Calu3 (cell line): Measurements from ENCODE around the gene KCTD18. TPM values are rescaled to one million over a fixed set of nuclear protein-coding genes. Genes with fewer than 3 reads are reported as not detected.

Source experiments
- BruUV-seq: library from RNA; stranded (reverse); fragments of 400-500 nt; replicated peaks from 2 replicates; lab custom pipeline; 2021; lab: Mats Ljungman, UMichigan
- CTCF ChIA-PET: fragments of 300-600 bp; sonication (Branson Sonifier 250); formaldehyde crosslinking; loops from one replicate; lab custom pipeline; 2022; ENCODE audit warnings: antibody characterized with exemption; lab: Charles Lee
- DNase-seq: peaks from one replicate; pipeline ENCODE4 v3.0.0; 2022
- H3K27ac Mint-ChIP-seq: one replicate; pipeline ENCODE4 v1.8.0; 2022; ENCODE audit warnings: mixed read lengths; ENCODE audit not compliant: unreplicated experiment
- H3K27me3 Mint-ChIP-seq: one replicate; pipeline ENCODE4 v1.8.0; 2022; ENCODE audit warnings: mixed read lengths; ENCODE audit not compliant: unreplicated experiment
- H3K36me3 Mint-ChIP-seq: one replicate; pipeline ENCODE4 v1.8.0; 2022; ENCODE audit warnings: mild to moderate bottlenecking, moderate library complexity, mixed read lengths; ENCODE audit not compliant: insufficient read depth, unreplicated experiment
- H3K4me1 Mint-ChIP-seq: one replicate; pipeline ENCODE4 v1.8.0; 2022; ENCODE audit warnings: mild to moderate bottlenecking, low read depth, mixed read lengths; ENCODE audit not compliant: unreplicated experiment
- H3K4me3 Mint-ChIP-seq: one replicate; pipeline ENCODE4 v1.8.0; 2022; ENCODE audit warnings: mild to moderate bottlenecking, low read depth, moderate library complexity, mixed read lengths; ENCODE audit not compliant: unreplicated experiment
- H3K9me3 Mint-ChIP-seq: one replicate; pipeline ENCODE4 v1.8.0; 2022; ENCODE audit warnings: low read depth, mixed read lengths; ENCODE audit not compliant: unreplicated experiment
- intact Hi-C: fragments of 100-400 bp; cut with micrococcal nuclease; formaldehyde crosslinking; loops from one replicate; pipeline ENCODE4 v1.10.0; 2022; ENCODE audit not compliant: unreplicated experiment
- total RNA-seq: library from RNA; stranded (reverse); gene quantifications from 2 replicates; pipeline ENCODE4 v1.2.3, GENCODE V29; 2022
- TF ChIP-seq, protein P1 (sequence below): fragments of 200-600 bp; IDR thresholded peaks from one replicate; pipeline ENCODE4 v1.8.0; 2022; ENCODE audit warnings: antibody characterized with exemption; ENCODE audit not compliant: unreplicated experiment

The KCTD18 gene
- total RNA-seq, 1 experiment from 2014 or later, result 11.8 TPM

DNA sequence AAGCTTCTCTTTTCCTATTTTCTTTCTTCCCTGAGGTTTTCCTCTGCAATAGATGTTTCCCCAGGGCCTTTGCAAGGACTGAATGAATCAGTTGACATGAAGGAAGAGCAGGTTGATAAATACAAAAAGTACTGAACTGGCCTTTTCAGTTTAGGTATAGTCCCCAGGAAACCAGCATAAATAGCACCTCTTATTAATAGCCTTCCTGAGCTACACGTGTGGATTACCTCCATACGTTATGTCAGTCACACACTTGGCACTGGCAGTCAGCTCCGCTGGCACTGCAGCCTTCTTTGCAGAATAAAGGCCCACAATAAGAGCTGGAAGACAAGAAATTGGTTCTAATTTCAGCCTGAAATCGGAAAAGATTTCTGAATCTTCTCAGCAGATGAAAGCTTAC, 60.7 kb downstream of the KCTD18 start:
- CTCF ChIA-PET, result no interaction called here
- Mint-ChIP-seq H3K9me3 (no peaks in the 10 kb centered on the region), H3K27ac (no peak overlapping the region)

DNA sequence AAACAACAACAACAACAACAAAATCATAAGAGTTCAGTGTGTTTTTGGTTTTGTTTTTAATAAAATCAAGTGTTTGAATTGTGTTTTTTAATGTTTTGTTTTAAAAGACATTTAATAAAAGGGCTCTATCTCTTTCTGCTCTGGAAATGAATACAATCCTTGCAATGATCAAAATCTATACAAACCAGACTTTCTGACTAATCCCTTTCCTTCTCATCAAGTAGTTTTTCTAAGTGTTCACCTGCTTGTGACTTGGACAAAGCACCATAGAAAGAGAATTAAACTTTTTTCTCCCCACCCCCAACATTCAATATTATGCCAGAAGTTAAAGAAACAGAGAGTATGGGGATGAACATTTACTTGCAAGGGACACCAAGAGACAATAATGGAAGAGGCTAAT, 61.4 kb downstream of the KCTD18 start:
- intact Hi-C loops, result no loop called here
- Mint-ChIP-seq H3K9me3 (no peaks in the 10 kb centered on the region), H3K27me3 (no peaks in the 10 kb centered on the region), H3K27ac (peak overlapping the region; percentile 61), H3K4me1 (no peaks in the 10 kb centered on the region), H3K4me3 (no peak overlapping the region), H3K36me3 (peaks cover 71% of the 10 kb centered on the region)
- BruUV-seq, result no TSS peak
- CTCF ChIA-PET, result no interaction called here
- DNase-seq, result no peak
- TF ChIP-seq, protein P1, sequence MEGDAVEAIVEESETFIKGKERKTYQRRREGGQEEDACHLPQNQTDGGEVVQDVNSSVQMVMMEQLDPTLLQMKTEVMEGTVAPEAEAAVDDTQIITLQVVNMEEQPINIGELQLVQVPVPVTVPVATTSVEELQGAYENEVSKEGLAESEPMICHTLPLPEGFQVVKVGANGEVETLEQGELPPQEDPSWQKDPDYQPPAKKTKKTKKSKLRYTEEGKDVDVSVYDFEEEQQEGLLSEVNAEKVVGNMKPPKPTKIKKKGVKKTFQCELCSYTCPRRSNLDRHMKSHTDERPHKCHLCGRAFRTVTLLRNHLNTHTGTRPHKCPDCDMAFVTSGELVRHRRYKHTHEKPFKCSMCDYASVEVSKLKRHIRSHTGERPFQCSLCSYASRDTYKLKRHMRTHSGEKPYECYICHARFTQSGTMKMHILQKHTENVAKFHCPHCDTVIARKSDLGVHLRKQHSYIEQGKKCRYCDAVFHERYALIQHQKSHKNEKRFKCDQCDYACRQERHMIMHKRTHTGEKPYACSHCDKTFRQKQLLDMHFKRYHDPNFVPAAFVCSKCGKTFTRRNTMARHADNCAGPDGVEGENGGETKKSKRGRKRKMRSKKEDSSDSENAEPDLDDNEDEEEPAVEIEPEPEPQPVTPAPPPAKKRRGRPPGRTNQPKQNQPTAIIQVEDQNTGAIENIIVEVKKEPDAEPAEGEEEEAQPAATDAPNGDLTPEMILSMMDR, result no peak

More for the DNA sequence above, 60.7 kb downstream of the KCTD18 start:
- H3K27me3 Mint-ChIP-seq, result no peaks in the 10 kb centered on the region
- intact Hi-C loops, result no loop called here
- no peak for DNase-seq
- no peak overlapping the region for H3K4me3 Mint-ChIP-seq
- BruUV-seq, result no TSS peak
- TF ChIP-seq, protein P1, result no peak
- H3K36me3 Mint-ChIP-seq, result peaks cover 67% of the 10 kb centered on the region
- no peaks in the 10 kb centered on the region for H3K4me1 Mint-ChIP-seq

DNA sequence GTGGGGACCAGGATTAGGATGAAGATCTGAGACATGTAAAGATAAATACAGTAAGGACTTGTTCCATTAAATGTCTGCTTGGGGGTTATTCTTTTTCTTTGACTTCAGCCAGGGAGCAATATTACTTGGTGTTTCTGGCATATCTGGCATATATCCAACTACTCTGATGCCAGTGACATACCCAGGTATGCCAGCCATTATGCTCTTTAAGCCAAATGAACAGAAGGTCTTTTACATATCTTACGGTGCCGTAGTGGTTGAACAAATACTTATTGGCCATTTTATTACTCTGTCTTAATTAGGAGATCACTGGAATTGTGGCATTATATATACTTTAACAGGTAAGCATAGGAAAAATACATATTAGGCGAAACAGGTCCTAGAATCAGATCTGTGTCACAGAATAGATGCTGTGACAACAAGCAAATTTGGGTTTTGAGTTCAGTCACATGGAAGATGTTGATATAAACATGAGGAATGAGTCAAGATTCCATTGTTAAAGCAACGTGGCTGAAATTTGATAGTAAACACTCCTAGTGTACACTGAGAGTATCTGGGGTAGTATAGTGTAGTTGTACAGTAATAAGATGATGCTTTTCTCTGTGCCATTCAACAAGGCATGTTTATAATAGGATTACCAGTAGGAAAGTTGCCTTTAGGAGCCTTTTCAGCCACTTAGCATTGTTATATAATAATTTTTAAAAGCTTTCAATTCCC, 62.6 kb downstream of the KCTD18 start:
- BruUV-seq, result no TSS peak
- TF ChIP-seq, protein P1, result no peak
- intact Hi-C loops, result no loop called here
- peaks cover 77% of the 10 kb centered on the region for H3K36me3 Mint-ChIP-seq
- H3K9me3 Mint-ChIP-seq, result no peaks in the 10 kb centered on the region
- H3K27ac Mint-ChIP-seq, result no peak overlapping the region
- no peaks in the 10 kb centered on the region for H3K4me1 Mint-ChIP-seq
- DNase-seq, result no peak
- CTCF ChIA-PET, result no interaction called here
- H3K27me3 Mint-ChIP-seq, result no peaks in the 10 kb centered on the region
- no peak overlapping the region for H3K4me3 Mint-ChIP-seq

DNA sequence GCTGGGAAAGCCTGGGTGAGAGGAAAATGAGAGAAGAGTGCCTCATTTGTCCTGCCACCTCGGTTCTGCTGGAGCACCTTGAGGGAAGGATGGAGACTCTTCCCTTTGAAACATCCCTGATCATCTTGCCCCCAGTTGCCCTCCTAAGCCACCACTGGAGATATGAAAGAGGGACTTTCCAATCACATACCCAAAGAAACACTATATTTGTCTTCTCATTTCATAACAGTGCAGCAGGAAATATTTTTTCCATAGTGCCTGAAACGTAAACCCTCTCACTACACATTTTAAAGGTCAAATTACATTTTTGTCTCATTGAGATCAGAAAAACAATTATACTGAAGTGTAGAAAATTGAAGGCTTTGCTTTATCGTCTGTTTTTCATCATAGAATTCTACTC, 63.3 kb downstream of the KCTD18 start:
- Mint-ChIP-seq H3K4me3 (no peak overlapping the region), H3K27ac (no peak overlapping the region), H3K27me3 (no peaks in the 10 kb centered on the region), H3K4me1 (peaks cover 3% of the 10 kb centered on the region), H3K9me3 (no peaks in the 10 kb centered on the region), H3K36me3 (peaks cover 76% of the 10 kb centered on the region)
- intact Hi-C loops, result no loop called here
- no peak for DNase-seq
- TF ChIP-seq, protein P1, result no peak
- CTCF ChIA-PET, result no interaction called here
- BruUV-seq, result no TSS peak
